Measurements from ENCODE around the gene ILK.

The ILK gene

DNA sequence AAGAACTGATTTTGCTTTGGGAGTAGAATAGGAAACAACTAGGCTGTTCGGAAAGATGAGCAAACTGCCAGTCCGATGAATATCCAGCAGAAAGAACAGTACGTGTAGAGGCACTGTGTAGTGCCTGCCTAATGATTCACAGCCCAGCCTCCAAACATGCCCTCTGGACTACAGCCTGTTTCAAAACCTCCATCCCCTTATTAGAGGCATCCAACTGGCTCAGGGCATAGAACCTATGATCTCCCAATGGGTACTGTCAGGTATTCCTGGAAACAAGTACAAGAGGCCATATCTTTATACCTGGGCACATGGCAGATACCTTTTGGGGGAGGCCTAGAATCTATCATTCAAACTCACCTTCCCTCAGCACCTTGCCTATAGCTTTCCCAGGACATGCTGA, 5.0 kb upstream of the ILK start:
- DNase-seq (ENCODE audit: low read depth): no peak
- H3K4me3 ChIP-seq (replicated peaks; ENCODE audit: low read depth, low read length): no peak overlapping the region
- TF ChIP-seq, protein P1, sequence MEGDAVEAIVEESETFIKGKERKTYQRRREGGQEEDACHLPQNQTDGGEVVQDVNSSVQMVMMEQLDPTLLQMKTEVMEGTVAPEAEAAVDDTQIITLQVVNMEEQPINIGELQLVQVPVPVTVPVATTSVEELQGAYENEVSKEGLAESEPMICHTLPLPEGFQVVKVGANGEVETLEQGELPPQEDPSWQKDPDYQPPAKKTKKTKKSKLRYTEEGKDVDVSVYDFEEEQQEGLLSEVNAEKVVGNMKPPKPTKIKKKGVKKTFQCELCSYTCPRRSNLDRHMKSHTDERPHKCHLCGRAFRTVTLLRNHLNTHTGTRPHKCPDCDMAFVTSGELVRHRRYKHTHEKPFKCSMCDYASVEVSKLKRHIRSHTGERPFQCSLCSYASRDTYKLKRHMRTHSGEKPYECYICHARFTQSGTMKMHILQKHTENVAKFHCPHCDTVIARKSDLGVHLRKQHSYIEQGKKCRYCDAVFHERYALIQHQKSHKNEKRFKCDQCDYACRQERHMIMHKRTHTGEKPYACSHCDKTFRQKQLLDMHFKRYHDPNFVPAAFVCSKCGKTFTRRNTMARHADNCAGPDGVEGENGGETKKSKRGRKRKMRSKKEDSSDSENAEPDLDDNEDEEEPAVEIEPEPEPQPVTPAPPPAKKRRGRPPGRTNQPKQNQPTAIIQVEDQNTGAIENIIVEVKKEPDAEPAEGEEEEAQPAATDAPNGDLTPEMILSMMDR (IDR thresholded peaks at IDR 0.05; ENCODE audit: low read length, missing control alignments): no peak

DNA sequence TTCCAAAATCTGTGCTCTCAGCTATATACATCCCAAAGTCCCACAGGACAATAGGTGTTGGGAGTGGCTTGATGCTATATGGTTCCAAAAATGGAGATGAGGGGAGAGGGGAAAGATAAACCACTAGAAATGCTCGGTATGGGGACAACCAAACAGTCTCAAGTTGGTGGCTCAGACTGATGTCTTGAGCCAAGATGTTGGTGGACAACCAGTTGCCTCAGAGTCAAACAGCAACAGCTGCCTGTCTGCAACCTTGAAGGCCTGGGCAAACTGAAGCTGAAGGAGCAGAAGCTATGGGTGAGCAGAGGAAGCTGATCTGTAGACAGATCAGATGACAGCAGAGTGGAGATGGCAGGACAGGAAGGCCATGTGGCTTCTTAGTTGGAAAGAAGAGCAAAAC, 4.1 kb upstream of the ILK start:
- TF ChIP-seq, protein P1 (IDR thresholded peaks at IDR 0.05; ENCODE audit: low read length, missing control alignments): no peak
- H3K4me3 ChIP-seq (replicated peaks; ENCODE audit: low read depth, low read length): no peak overlapping the region
- no peak for DNase-seq (ENCODE audit: low read depth)

DNA sequence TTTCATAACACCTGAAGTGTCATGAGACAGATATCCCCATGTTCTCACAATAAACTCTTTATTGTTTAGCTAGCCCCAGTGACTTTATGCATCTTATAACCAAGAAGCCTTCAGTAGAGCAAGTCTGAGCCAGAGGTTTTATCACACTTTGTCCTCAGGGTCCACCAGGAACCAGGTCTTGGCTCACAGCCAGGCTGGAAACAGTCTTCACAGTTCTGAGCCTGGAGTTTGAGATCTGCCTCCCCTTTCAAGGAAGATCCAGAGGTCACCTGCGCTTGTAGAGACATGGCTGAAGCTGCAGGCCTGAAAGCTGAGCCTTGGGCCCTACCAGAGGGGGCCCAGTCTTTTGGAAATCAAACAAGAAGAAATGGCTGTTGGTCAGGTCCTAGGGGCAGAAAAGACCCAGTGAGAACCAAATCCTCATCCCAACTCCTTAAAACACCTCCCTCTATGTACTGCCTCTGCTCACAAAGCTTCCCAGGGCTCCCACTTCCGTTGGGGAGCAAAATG, 3.6 kb upstream of the ILK start:
- no peak overlapping the region for H3K4me3 ChIP-seq (replicated peaks; ENCODE audit: low read depth, low read length)
- TF ChIP-seq, protein P1 (IDR thresholded peaks at IDR 0.05; ENCODE audit: low read length, missing control alignments): no peak
- no peak for DNase-seq (ENCODE audit: low read depth)

DNA sequence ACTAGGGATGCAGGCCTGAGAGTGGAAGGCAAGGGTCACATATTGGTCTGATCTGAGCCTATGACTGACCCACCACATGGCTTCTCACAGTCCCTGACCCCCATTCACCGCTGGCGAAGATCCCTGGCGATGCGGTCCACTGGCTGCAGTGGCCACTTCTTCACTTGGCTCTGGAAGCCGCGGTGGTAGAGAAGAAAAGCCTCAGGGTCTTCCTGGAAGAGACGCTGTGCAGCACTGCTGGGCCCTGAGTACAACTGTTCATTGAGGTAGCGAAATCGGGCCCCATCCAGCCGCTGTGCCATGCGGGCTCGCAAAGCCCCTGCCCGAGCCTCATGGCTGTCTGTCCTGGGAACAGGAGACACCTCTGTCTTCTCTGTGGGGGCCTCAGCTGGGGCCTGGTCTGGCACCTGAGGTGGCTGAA, 2.5 kb upstream of the ILK start:
- H3K4me3 ChIP-seq (replicated peaks; ENCODE audit: low read depth, low read length): no peak overlapping the region
- DNase-seq (ENCODE audit: low read depth): no peak
- TF ChIP-seq, protein P1 (IDR thresholded peaks at IDR 0.05; ENCODE audit: low read length, missing control alignments): no peak

DNA sequence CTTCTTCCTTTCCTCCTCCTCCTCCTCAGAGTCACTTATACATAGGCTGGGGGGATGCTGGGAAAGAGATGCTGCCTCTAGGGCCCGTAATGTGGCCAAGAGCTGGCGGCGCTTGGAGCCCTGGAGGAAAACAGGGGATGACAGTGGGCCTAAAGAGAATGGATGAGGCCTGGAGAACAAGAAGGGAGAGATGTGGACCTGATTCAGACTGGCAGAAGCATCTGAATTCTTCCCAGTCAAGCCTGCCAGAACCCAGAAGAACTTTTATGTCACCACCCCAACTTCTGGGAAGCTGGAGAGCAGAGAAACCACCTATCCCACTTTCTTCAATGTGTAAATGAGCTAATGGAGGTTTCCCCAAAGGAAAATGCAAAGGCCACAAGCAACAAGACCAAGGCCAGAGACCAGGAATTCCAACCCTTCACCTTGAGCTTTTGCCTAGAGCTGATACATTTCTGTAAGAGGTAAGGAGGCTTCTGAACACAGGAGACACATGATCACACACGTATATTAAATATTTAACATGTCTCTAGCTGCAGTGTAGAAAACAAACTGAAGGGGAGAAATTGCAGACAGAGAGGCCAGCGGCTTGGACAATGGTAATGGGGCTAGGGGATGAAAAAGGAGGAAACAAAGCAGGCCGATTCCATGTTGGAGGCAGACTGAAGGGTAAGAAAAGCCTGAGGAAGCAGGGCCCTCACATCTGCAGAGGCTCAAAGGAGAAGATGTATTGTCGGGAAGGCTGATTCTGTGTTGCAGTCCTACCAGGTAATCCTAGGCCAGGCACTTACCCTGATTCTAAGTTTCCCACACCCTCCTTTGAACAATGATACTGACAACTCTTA, 1.3 kb upstream of the ILK start:
- TF ChIP-seq, protein P1 (IDR thresholded peaks at IDR 0.05; ENCODE audit: low read length, missing control alignments): no peak
- H3K4me3 ChIP-seq (replicated peaks; ENCODE audit: low read depth, low read length): peak overlapping the region; percentile 99
- no peak for DNase-seq (ENCODE audit: low read depth)

DNA sequence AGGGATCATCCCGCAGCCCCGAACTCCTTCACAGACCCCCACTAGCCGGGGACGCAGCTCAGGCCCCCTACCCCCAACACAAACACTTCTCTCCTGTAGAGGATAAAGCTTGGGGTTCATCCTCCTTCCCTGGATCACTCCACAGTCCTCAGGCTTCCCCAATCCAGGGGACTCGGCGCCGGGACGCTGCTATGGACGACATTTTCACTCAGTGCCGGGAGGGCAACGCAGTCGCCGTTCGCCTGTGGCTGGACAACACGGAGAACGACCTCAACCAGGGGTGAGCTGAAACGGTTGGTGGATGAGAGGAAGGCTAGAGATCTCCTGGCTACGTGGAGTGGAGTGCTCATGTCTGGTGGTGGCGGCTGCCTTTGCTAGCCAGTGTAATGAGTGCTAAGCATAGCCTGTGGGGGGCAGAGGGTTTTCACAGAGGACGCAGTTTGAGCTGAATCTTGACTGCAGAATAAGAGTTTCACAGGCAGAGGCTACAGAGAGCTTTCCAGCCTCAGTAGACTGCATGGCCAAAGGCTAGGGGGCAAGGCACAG, 580 bp downstream of the ILK start:
- DNase-seq (ENCODE audit: low read depth): peak; percentile 75
- TF ChIP-seq, protein P1 (IDR thresholded peaks at IDR 0.05; ENCODE audit: low read length, missing control alignments): peak; percentile 21
- peak overlapping the region; percentile 99 for H3K4me3 ChIP-seq (replicated peaks; ENCODE audit: low read depth, low read length)
